ENCODE data around the gene ERMARD. TPM values are rescaled to one million over a fixed set of nuclear protein-coding genes. Genes with fewer than 3 reads are reported as not detected.

ERMARD gene
- total RNA-seq, 1 experiment from 2014 or later, result 13.6 TPM

DNA sequence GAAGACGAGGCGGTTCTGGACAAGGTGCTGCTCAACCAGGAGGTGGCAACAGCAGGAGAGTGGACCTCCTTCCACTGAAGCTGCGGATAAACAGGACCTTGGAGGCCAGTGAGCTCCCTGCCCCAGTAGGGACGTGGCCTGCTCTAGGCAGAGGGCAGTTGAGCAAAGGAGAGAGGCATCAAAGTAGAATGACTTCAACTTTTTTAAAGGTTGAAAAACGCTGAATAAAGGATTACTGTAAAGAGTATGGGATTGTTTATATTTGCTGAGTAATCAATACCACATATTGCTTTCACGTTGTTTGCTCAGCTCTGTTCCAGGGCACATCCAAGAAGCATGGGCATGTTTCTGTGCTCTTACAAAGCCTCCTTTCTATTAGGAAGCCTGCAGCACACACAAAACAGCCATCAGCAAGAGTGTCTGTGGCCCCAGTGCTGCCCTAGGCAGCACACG lies 48.1 kb downstream of the ERMARD start:
- Histone ChIP-seq H4K20me1 (ENCODE audit: control insufficient read depth, insufficient read depth, insufficient read length) (no peaks in the 10 kb centered on the region), H3K9me3 (ENCODE audit: control insufficient read depth, low read depth, low read length) (no peaks in the 10 kb centered on the region), H4K91ac (ENCODE audit: insufficient read length, low read depth, low read length) (no peak overlapping the region), H3K4me1 (ENCODE audit: insufficient read depth, low read length) (no peaks in the 10 kb centered on the region), H4K8ac (replicated peaks; ENCODE audit: insufficient read length, low read depth, low read length) (no peak overlapping the region), H2BK120ac (ENCODE audit: low read depth, low read length, poor library complexity, severe bottlenecking) (no peak overlapping the region), H2AK5ac (ENCODE audit: insufficient read length, low read length) (no peak overlapping the region), H4K5ac (ENCODE audit: insufficient read length, low read depth, low read length) (no peak overlapping the region), H3K27ac (ENCODE audit: insufficient read length, low read depth, low read length) (no peak overlapping the region), H2BK12ac (ENCODE audit: insufficient read length, low read depth, low read length) (no peak overlapping the region), H3K4ac (ENCODE audit: low read depth, low read length) (no peak overlapping the region), H3K14ac (ENCODE audit: insufficient read depth, low read length) (no peak overlapping the region), H3K56ac (ENCODE audit: insufficient read length, low read depth, low read length) (no peak overlapping the region), H2AFZ (ENCODE audit: low read length) (no peak overlapping the region), H3K18ac (ENCODE audit: insufficient read length, low read depth, low read length) (no peak overlapping the region), H3K79me2 (ENCODE audit: insufficient read depth, low read length) (no peaks in the 10 kb centered on the region), H3K27me3 (ENCODE audit: insufficient read depth, low read length) (0 out of 2 replicates have a peak, but pooled peaks cover 1% of the 10 kb centered on the region), H3K79me1 (ENCODE audit: insufficient read depth, low read depth, low read length, poor library complexity, severe bottlenecking) (no peaks in the 10 kb centered on the region), H3K23ac (ENCODE audit: insufficient read length, low read depth, low read length) (no peak overlapping the region), H2BK5ac (ENCODE audit: insufficient read length, low read length) (no peak overlapping the region), H3T11ph (ENCODE audit: low read length) (no peak overlapping the region), H2BK15ac (ENCODE audit: low read depth, low read length) (no peak overlapping the region), H2BK20ac (ENCODE audit: low read depth, low read length, poor library complexity, severe bottlenecking) (no peak overlapping the region), H3K4me2 (ENCODE audit: insufficient read depth, insufficient read length, low read length) (no peak overlapping the region), H3K23me2 (ENCODE audit: insufficient read length, low read depth, low read length, poor library complexity, severe bottlenecking) (no peaks in the 10 kb centered on the region), H3K9ac (ENCODE audit: extremely low read depth, insufficient read length, low read length) (no peak overlapping the region)
- Mint-ChIP-seq H3K4me1 (peaks cover 19 to 22% of the 10 kb centered on the region in 2 experiments), H3K4me3 (no peak overlapping the region), H3K27me3 (ENCODE audit: low read depth) (peaks cover 17% of the 10 kb centered on the region), H3K36me3 (ENCODE audit: insufficient read depth in 1 of 3, low read depth in 3 of 3) (no peaks in the 10 kb centered on the region), H3K9me3 (no peaks in the 10 kb centered on the region), H3K27ac (no peak overlapping the region)
- WGBS (ENCODE audit: extremely low coverage, insufficient read length, low lambda C conversion rate), result no CpG with 5 or more reads among the region's 7 CpGs
- DNase-seq, result no peak
- TF ChIP-seq, protein P1, sequence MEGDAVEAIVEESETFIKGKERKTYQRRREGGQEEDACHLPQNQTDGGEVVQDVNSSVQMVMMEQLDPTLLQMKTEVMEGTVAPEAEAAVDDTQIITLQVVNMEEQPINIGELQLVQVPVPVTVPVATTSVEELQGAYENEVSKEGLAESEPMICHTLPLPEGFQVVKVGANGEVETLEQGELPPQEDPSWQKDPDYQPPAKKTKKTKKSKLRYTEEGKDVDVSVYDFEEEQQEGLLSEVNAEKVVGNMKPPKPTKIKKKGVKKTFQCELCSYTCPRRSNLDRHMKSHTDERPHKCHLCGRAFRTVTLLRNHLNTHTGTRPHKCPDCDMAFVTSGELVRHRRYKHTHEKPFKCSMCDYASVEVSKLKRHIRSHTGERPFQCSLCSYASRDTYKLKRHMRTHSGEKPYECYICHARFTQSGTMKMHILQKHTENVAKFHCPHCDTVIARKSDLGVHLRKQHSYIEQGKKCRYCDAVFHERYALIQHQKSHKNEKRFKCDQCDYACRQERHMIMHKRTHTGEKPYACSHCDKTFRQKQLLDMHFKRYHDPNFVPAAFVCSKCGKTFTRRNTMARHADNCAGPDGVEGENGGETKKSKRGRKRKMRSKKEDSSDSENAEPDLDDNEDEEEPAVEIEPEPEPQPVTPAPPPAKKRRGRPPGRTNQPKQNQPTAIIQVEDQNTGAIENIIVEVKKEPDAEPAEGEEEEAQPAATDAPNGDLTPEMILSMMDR (conservative IDR thresholded peaks at IDR 0.05), result no peak; the same call in 2 of the 3 replicates
